Stimulated activated CD4-positive, alpha-beta T cell treated with anti-CD3 and anti-CD28 coated beads, Interleukin-1b, Interleukin-23, amount 100 ng/mL, for 24 hours (primary cell): ENCODE data around the gene CABCOCO1.

ENCODE experiments used
- DNase-seq, 4 experiments: peaks; one replicate each; pipeline ENCODE4 v3.0.0-alpha.2; 2020; ENCODE audit warnings: low read depth in 4 of 4, low spot score in 1 of 4

The CABCOCO1 gene

DNA sequence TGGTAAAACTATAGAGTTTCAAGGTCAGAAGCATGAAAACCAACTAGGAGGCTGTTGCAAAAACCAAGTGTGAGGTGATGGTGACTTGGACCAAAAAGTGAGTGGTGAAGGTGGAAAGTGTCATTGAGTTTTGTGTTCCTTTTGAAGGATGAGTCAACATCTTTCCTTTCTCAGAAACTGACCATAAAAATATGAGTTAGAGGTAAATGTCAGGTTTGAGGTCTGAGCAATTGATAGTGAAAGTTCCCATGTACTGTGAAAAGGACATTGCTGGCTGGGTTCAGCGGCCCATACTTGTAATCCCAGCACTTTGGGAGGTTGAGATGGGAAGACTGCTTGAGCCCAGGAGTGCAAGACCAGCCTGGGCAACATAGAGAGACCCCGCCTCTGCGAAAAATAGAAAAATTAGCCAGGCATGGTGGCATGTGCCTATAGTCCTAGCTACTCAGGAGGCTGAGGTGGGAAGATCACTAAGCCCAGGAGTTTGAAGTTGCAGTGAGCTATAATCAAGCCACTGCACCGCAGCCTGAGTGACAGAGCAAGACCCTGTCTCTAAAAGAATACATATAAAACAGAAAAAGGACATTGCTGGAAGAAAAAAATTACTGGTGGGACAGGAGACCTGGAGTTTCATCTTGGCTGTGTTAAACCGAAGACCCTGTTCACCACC is 149.5 kb downstream of the CABCOCO1 start:
- no peak for DNase-seq

DNA sequence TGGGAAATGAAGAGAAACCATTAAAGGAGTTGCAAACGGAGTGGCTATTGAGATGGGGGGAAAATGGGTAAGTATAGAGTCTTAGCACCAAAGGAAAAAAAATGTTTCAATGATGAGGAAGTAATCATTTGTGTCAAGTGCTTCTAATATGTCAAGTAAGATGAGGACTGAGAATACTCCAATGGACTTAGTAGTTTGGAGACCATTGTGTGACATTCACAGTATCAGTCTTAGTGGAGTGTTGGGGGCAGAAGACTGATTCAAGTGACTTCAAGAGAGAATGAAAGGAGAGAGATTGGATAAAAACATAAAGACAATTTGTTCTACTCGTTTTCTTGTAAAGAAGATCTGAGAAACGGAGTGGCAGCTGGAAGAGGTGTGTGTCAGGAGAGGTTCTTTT is 150.2 kb downstream of the CABCOCO1 start:
- DNase-seq, result no peak

DNA sequence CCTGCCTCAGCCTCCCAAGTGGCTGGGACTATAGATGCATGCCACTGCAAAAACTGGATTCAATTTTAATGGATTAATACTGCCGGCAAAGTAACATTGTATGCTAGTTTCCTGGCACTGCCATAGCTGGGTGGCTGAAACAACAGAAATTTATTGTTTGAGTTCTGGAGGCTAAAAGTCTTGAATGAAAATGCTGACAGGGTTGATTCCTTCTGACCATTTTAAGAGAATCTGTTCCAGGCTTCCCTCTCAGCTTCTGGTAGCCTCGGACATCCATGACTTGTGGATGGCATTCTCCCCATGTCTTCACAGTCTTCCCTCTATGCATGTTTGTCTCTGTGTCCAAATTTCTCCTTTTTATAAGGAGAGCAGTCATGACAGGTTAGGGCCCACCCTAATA is 151.4 kb downstream of the CABCOCO1 start:
- DNase-seq, result no peak

DNA sequence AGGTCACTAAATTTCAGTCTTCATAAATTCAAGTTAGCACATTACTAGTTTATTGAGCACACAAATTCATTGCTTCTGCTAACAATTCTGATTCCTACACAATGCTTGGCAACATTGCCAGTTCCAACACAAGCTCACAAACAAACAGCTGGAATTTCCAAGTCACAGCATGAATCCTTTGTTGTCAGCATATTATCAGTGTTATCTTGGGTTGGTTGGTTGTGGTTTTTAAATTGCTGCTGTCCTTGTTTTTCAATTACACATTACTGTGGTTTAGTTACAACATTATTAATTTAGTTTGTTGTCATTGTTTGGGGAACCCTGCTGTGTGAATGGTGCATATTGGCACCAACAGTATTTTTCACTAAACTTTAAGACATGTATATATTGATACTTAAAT is 152.8 kb downstream of the CABCOCO1 start:
- no peak for DNase-seq
